Ishikawa (cell line): Measurements from ENCODE around the gene NHLH1.

ENCODE experiments used
- CEBPB ChIP-seq: IDR thresholded peaks from 2 replicates; pipeline ENCODE4 v1.6.1; 2012
- EGR1 ChIP-seq: IDR thresholded peaks from 2 replicates; pipeline ENCODE4 v1.6.1; 2012
- EP300 ChIP-seq: IDR thresholded peaks from 2 replicates; pipeline ENCODE4 v1.6.1; 2012; ENCODE audit warnings: borderline replicate concordance
- NFIC ChIP-seq: IDR thresholded peaks from 2 replicates; pipeline ENCODE4 v1.6.1; 2012
- RAD21 ChIP-seq: IDR thresholded peaks from 2 replicates; pipeline ENCODE4 v1.6.1; 2012; ENCODE audit warnings: low read depth
- TCF12 ChIP-seq: IDR thresholded peaks from 2 replicates; pipeline ENCODE4 v1.6.1; 2012; ENCODE audit warnings: low read depth
- TEAD4 ChIP-seq: IDR thresholded peaks from 2 replicates; pipeline ENCODE4 v1.6.1; 2012
- ZBTB7A ChIP-seq: IDR thresholded peaks from 2 replicates; pipeline ENCODE4 v1.6.1; 2012; ENCODE audit warnings: low read depth
- TF ChIP-seq, protein P1 (sequence below): IDR thresholded peaks from 2 replicates; pipeline ENCODE4 v1.6.1; 2012
- TF ChIP-seq, protein P2 (sequence below): IDR thresholded peaks from 2 replicates; pipeline ENCODE4 v1.6.1; 2012; ENCODE audit warnings: low read depth, mild to moderate bottlenecking

DNA sequence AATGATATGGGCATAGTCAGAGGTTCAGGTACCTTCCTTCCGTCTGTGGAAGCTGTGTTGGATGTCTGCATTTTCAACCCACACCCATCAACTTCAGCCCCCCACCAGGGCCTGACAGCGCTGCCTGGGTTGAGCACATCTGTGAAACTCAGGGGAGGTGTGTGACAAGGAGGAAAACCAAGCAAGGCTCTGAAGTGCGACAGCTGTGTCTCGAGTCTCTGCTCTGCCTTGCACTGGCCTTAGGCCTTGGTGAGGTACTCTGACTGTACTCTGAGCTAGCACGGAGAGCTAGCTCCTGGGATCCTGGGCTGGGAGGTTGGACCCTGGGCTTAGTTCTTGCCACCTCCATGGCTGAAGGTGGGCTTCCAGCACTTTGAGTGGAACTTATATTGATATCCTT is 42.6 kb downstream of the NHLH1 start:
- TF ChIP-seq TCF12 (no peak), TEAD4 (no peak), EP300 (no peak), EGR1 (no peak), CEBPB (no peak), NFIC (no peak), RAD21 (no peak), ZBTB7A (no peak)
- TF ChIP-seq, protein P1, sequence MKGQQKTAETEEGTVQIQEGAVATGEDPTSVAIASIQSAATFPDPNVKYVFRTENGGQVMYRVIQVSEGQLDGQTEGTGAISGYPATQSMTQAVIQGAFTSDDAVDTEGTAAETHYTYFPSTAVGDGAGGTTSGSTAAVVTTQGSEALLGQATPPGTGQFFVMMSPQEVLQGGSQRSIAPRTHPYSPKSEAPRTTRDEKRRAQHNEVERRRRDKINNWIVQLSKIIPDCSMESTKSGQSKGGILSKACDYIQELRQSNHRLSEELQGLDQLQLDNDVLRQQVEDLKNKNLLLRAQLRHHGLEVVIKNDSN = no peak
- TF ChIP-seq, protein P2, sequence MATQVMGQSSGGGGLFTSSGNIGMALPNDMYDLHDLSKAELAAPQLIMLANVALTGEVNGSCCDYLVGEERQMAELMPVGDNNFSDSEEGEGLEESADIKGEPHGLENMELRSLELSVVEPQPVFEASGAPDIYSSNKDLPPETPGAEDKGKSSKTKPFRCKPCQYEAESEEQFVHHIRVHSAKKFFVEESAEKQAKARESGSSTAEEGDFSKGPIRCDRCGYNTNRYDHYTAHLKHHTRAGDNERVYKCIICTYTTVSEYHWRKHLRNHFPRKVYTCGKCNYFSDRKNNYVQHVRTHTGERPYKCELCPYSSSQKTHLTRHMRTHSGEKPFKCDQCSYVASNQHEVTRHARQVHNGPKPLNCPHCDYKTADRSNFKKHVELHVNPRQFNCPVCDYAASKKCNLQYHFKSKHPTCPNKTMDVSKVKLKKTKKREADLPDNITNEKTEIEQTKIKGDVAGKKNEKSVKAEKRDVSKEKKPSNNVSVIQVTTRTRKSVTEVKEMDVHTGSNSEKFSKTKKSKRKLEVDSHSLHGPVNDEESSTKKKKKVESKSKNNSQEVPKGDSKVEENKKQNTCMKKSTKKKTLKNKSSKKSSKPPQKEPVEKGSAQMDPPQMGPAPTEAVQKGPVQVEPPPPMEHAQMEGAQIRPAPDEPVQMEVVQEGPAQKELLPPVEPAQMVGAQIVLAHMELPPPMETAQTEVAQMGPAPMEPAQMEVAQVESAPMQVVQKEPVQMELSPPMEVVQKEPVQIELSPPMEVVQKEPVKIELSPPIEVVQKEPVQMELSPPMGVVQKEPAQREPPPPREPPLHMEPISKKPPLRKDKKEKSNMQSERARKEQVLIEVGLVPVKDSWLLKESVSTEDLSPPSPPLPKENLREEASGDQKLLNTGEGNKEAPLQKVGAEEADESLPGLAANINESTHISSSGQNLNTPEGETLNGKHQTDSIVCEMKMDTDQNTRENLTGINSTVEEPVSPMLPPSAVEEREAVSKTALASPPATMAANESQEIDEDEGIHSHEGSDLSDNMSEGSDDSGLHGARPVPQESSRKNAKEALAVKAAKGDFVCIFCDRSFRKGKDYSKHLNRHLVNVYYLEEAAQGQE = no peak
